Neural progenitor cell (in vitro differentiated cells): ENCODE data around the gene IFFO2.

ENCODE experiments used
- EZH2 ChIP-seq: fragments of 200-600 bp; sonication (generic); IDR thresholded peaks from 2 replicates; pipeline ENCODE4 v1.6.1; 2017; ENCODE audit warnings: antibody characterized with exemption, mild to moderate bottlenecking, moderate library complexity
- EZH2phosphoT487 ChIP-seq: fragments of 200-600 bp; sonication (generic); IDR thresholded peaks from 2 replicates; pipeline ENCODE4 v1.6.1; 2017; ENCODE audit warnings: antibody characterized with exemption
- TF ChIP-seq, protein P1 (sequence below): fragments of 200-600 bp; sonication (generic); IDR thresholded peaks from 2 replicates; pipeline ENCODE4 v1.5.1; 2017; ENCODE audit warnings: antibody characterized with exemption, mild to moderate bottlenecking

- TF ChIP-seq, protein P1, sequence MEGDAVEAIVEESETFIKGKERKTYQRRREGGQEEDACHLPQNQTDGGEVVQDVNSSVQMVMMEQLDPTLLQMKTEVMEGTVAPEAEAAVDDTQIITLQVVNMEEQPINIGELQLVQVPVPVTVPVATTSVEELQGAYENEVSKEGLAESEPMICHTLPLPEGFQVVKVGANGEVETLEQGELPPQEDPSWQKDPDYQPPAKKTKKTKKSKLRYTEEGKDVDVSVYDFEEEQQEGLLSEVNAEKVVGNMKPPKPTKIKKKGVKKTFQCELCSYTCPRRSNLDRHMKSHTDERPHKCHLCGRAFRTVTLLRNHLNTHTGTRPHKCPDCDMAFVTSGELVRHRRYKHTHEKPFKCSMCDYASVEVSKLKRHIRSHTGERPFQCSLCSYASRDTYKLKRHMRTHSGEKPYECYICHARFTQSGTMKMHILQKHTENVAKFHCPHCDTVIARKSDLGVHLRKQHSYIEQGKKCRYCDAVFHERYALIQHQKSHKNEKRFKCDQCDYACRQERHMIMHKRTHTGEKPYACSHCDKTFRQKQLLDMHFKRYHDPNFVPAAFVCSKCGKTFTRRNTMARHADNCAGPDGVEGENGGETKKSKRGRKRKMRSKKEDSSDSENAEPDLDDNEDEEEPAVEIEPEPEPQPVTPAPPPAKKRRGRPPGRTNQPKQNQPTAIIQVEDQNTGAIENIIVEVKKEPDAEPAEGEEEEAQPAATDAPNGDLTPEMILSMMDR = no peak
- TF ChIP-seq EZH2 (no peak), EZH2phosphoT487 (no peak)
Measured at GRCh38 chr1:18865176-18865575, 91.3 kb downstream of the IFFO2 start.
